Suprapubic skin (tissue), 4 donors: Measurements from ENCODE around the gene TMEM203. TPM values are rescaled to one million over a fixed set of nuclear protein-coding genes. Genes with fewer than 3 reads are reported as not detected.

Experiments used
- DNase-seq, 2 donors: peaks; one replicate each; pipeline ENCODE4 v3.0.0-alpha.2; 2019; ENCODE audit warnings: low spot score in 2 of 2
- H3K27ac ChIP-seq: fragments of 200-600 bp; sonication (generic); one replicate; pipeline ENCODE4 v1.5.1; 2019
- H3K27me3 ChIP-seq: fragments of 200-600 bp; sonication (generic); one replicate; pipeline ENCODE4 v1.5.1; 2019
- H3K36me3 ChIP-seq: fragments of 200-600 bp; sonication (generic); one replicate; pipeline ENCODE4 v1.5.1; 2019
- H3K4me1 ChIP-seq: fragments of 200-600 bp; sonication (generic); one replicate; pipeline ENCODE4 v1.5.1; 2019
- H3K4me3 ChIP-seq: fragments of 200-600 bp; sonication (generic); one replicate; pipeline ENCODE4 v1.5.1; 2019; ENCODE audit warnings: mild to moderate bottlenecking
- H3K9me3 ChIP-seq: fragments of 200-600 bp; sonication (generic); one replicate; pipeline ENCODE4 v1.5.1; 2019
- EP300 ChIP-seq: sonication (generic); formaldehyde crosslinking; IDR thresholded peaks from one replicate; pipeline ENCODE4 v1.6.1; 2017; ENCODE audit warnings: antibody characterized with exemption
- POLR2A ChIP-seq, 2 donors: fragments of 450-650 bp; IDR thresholded peaks; one replicate each; pipeline ENCODE4 v1.6.1; 2017; ENCODE audit warnings: antibody characterized with exemption in 2 of 2, mild to moderate bottlenecking in 2 of 2, moderate library complexity in 2 of 2
- POLR2AphosphoS5 ChIP-seq, 3 donors: sonication (generic); formaldehyde crosslinking; IDR thresholded peaks; one replicate each; pipeline ENCODE4 v1.6.1; 2017; ENCODE audit warnings: antibody characterized with exemption in 3 of 3
- WGBS: methylation state at CpG from one replicate; pipeline ENCODE4 v1.1.5; 2018; 5-methylcytosine and 5-hydroxymethylcytosine counted together
- total RNA-seq, 4 donors: library from RNA; depleted of rRNA; stranded (reverse); fragments of >200 nt; gene quantifications; one replicate each; pipeline ENCODE4 v1.1.0, GENCODE V29; 2016
- TF ChIP-seq, protein P1 (sequence below), 2 donors: fragments of 200-600 bp in 1 of 2; fragments of 450-650 bp in 1 of 2; sonication (generic) in 1 of 2; IDR thresholded peaks; one replicate each; pipeline ENCODE4 v1.5.1; 2016 to 2019; ENCODE audit warnings: antibody characterized with exemption in 2 of 2, mild to moderate bottlenecking in 1 of 2, moderate library complexity in 1 of 2

Gene TMEM203
- total RNA-seq, 4 donors from 2014 or later = 25.0 to 52.4 (median 40.8) TPM

DNA sequence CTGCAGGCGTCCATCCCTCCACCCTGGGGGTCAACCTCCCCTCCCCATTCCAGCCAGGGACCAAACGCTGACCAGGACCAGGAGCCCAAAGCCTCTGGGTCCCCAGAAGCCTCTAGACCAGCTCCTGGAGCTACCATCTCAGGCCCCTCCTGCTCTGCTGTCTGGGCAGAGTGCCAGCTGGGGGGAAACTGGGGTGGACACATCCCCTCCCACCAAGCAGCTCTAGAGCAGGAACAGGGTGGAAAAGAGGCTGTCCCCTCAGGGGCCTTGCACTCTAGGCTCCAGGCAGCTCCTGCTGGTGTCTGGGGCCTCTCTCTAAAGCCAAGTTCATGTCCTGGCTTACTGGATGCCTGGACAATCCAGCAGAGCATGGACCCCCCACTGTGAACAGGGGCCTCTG lies 12.6 kb downstream of the TMEM203 start:
- no CpG with 5 or more reads among the region's 2 CpGs for WGBS
- TF ChIP-seq POLR2AphosphoS5 (IDR thresholded peaks at IDR 0.05) = no peak
- TF ChIP-seq, protein P1, sequence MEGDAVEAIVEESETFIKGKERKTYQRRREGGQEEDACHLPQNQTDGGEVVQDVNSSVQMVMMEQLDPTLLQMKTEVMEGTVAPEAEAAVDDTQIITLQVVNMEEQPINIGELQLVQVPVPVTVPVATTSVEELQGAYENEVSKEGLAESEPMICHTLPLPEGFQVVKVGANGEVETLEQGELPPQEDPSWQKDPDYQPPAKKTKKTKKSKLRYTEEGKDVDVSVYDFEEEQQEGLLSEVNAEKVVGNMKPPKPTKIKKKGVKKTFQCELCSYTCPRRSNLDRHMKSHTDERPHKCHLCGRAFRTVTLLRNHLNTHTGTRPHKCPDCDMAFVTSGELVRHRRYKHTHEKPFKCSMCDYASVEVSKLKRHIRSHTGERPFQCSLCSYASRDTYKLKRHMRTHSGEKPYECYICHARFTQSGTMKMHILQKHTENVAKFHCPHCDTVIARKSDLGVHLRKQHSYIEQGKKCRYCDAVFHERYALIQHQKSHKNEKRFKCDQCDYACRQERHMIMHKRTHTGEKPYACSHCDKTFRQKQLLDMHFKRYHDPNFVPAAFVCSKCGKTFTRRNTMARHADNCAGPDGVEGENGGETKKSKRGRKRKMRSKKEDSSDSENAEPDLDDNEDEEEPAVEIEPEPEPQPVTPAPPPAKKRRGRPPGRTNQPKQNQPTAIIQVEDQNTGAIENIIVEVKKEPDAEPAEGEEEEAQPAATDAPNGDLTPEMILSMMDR (IDR thresholded peaks at IDR 0.05) = no peak
- no peak for TF ChIP-seq EP300
- no peak for TF ChIP-seq POLR2A (IDR thresholded peaks at IDR 0.05)
- H3K27ac ChIP-seq = no peak overlapping the region
- H3K9me3 ChIP-seq = no peaks in the 10 kb centered on the region
- H3K27me3 ChIP-seq = no peaks in the 10 kb centered on the region
- peaks cover 26% of the 10 kb centered on the region for H3K36me3 ChIP-seq
- H3K4me3 ChIP-seq = no peak overlapping the region
- DNase-seq = no peak
- peaks cover 52% of the 10 kb centered on the region for H3K4me1 ChIP-seq

DNA sequence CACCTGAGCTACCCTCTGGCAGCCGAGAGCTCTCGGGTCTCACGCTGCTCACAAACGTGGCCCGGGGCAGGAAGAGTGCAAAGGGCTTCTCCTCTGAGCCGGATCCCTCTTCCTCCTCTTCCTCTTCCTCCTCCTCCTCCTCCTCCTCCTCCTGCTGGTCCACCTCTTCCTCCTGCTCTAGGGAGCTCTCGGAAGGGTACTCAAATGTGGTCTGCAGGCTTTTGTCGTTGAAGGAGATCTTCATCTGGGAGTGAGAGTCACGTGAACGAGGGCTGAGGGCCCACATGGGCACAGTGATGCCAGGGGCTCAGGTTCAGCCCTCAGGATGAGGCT lies 13.0 kb downstream of the TMEM203 start:
- H3K36me3 ChIP-seq = peaks cover 26% of the 10 kb centered on the region
- no peak overlapping the region for H3K4me3 ChIP-seq
- 72% methylated on average over 3 of the region's 10 CpGs for WGBS
- TF ChIP-seq POLR2AphosphoS5 (IDR thresholded peaks at IDR 0.05) (no peak), EP300 (no peak), POLR2A (IDR thresholded peaks at IDR 0.05) (no peak)
- TF ChIP-seq, protein P1 (IDR thresholded peaks at IDR 0.05) = no peak
- no peaks in the 10 kb centered on the region for H3K9me3 ChIP-seq
- no peak for DNase-seq
- H3K27me3 ChIP-seq = no peaks in the 10 kb centered on the region
- no peak overlapping the region for H3K27ac ChIP-seq
- peaks cover 52% of the 10 kb centered on the region for H3K4me1 ChIP-seq

DNA sequence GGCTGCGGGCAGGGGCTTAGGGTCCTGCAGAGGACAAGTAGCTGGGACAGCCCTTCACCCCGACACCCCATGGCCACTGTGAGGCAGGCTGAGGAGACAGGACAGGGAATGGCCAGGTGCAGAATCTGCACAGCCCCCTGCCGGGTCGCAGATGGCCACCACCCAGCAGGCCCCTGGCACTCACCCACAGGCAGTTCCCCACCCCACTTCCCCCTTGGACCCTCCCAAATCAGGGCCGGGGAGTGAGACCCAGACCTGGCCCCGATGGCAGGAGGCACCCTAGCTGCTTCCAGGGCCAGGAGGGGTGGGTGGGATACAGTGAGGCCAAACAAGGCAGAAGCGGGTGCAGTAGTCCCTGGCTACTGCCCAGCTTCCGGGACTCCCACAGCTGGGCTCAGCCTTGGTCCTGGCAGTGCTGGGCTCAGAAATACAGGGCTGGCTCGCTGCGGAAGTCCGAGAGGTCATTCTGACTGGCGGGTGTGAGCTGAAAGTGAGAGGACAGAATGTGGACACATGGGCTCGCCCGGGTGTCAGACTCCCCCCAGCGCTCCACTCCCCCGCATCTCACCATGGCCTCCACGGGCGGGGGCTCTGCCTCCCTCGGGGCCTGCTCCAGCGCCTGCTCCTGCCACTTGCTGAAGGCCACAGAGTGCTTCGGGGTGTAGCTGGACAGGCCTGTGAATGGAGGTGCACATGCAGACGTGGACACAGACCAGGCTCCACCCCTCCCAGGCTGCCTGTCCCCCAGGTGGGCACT lies 13.6 kb downstream of the TMEM203 start:
- Histone ChIP-seq H3K9me3 (no peaks in the 10 kb centered on the region), H3K4me3 (no peak overlapping the region), H3K36me3 (peaks cover 26% of the 10 kb centered on the region), H3K27ac (no peak overlapping the region), H3K4me1 (peaks cover 55% of the 10 kb centered on the region), H3K27me3 (no peaks in the 10 kb centered on the region)
- 93% methylated on average over 11 of the region's 22 CpGs for WGBS
- no peak for DNase-seq
- TF ChIP-seq, protein P1 (IDR thresholded peaks at IDR 0.05) = no peak
- no peak for TF ChIP-seq POLR2AphosphoS5 (IDR thresholded peaks at IDR 0.05)
- TF ChIP-seq EP300 = no peak
- TF ChIP-seq POLR2A (IDR thresholded peaks at IDR 0.05) = no peak

DNA sequence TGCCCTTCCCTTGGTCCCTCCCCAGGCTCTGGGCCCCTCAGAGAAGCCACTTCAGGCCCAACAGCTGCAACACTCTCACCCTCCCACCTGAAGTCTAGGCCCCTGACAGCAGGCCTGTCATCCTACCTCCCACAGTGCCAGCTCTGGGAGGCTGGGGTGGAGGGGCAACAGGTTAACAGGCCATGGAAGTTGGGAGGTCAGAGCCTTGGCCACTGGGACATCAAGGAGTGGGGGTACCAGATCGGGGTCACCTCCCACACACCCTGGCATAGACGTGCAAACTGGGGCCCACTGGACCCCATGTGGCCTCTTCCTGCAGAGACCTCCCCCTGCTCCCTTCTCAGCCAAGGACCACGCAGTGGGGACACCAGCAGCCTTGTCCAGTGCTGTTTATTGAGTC lies 14.2 kb downstream of the TMEM203 start:
- TF ChIP-seq, protein P1 (IDR thresholded peaks at IDR 0.05) = no peak
- no peak for TF ChIP-seq POLR2A (IDR thresholded peaks at IDR 0.05)
- no peak for TF ChIP-seq EP300
- TF ChIP-seq POLR2AphosphoS5 (IDR thresholded peaks at IDR 0.05) = no peak
- DNase-seq = no peak
- H3K27me3 ChIP-seq = no peaks in the 10 kb centered on the region
- H3K9me3 ChIP-seq = no peaks in the 10 kb centered on the region
- H3K36me3 ChIP-seq = peaks cover 26% of the 10 kb centered on the region
- no peak overlapping the region for H3K4me3 ChIP-seq
- no CpG with 5 or more reads among the region's 3 CpGs for WGBS
- H3K4me1 ChIP-seq = peaks cover 62% of the 10 kb centered on the region
- no peak overlapping the region for H3K27ac ChIP-seq

DNA sequence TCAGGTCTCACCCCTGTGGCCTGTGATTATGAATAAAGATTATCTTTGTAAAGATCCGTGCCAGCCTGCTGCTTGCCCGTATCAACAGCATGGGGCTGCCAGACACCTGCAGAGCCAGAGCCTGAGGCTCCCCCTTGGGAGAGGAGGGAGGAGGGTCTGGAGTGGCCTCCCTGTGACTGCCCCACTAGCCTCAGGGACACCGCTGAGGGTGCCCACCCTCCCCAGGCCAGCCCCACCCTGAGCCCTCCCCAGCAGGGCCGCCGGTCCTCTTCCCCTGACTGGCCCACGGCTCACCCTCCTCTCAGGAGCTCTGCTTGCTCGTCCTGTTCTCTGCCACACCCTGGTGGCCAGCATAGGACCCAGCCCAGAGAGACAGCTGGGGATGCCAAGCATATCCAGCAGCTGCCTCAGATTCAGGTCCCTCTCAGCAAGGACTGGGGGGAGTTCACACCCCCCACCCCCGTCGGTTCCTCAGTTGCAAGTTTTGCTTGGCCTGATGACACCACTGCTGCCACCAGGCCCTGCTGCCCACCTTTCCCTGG lies 15.1 kb downstream of the TMEM203 start:
- TF ChIP-seq POLR2AphosphoS5 (IDR thresholded peaks at IDR 0.05) (no peak), POLR2A (IDR thresholded peaks at IDR 0.05) (no peak), EP300 (no peak)
- TF ChIP-seq, protein P1 (IDR thresholded peaks at IDR 0.05) = no peak
- Histone ChIP-seq H3K27me3 (no peaks in the 10 kb centered on the region), H3K9me3 (no peaks in the 10 kb centered on the region), H3K27ac (peak overlapping the region; percentile 97), H3K36me3 (peaks cover 35% of the 10 kb centered on the region), H3K4me1 (peaks cover 59% of the 10 kb centered on the region), H3K4me3 (peak overlapping the region; percentile 94)
- 76% methylated on average over 4 of the region's 9 CpGs for WGBS
- no peak for DNase-seq
